HG03439 (cell line): ENCODE measurements around the gene CCDC159.
A peak's percentile ranks its signal among the peaks of the same experiment; 100 is the strongest.
"Not testable (repeated sequence)": the region's sequence is repeated elsewhere in the genome, so short reads cannot be mapped to it uniquely, and the experiment has no call there.

Source experiments
- ATAC-seq: cut with Tn5 transposase; IDR thresholded peaks from one replicate; pipeline ENCODE4 v1.9.1; 2021; ENCODE audit warnings: mild to moderate bottlenecking, moderate library complexity; ENCODE audit not compliant: unreplicated experiment

CCDC159 gene

GRCh38 chr19:11346104-11346940 is at the start of gene CCDC159, which contains the start of gene TMEM205:
CCDC159 (plus strand) TSS chr19:11346519; CDS start chr19:11346607, 88 bp downstream.
TMEM205 (minus strand) TSS chr19:11346268; CDS start chr19:11345619, 649 bp downstream.
- ATAC-seq: peak; percentile 90

GRCh38 chr19:11299946-11300810 is 46.1 kb upstream of the CCDC159 start:
- no peak for ATAC-seq

GRCh38 chr19:11300811-11301120 is 45.6 kb upstream of the CCDC159 start:
- ATAC-seq: no peak

GRCh38 chr19:11304936-11305335 is 41.4 kb upstream of the CCDC159 start:
- no peak for ATAC-seq

GRCh38 chr19:11306337-11306736 is 40.0 kb upstream of the CCDC159 start:
- no peak for ATAC-seq

- ATAC-seq: not testable (repeated sequence)
Observed at GRCh38 chr19:11320278-11320995, 25.9 kb upstream of the CCDC159 start.

- ATAC-seq: no peak
Observed at GRCh38 chr19:11321191-11322126, 24.9 kb upstream of the CCDC159 start.

GRCh38 chr19:11322269-11323024 is 23.9 kb upstream of the CCDC159 start:
- no peak for ATAC-seq

- no peak for ATAC-seq
Observed at GRCh38 chr19:11323601-11324078, 22.7 kb upstream of the CCDC159 start.

- ATAC-seq: no peak
Observed at GRCh38 chr19:11324079-11324661, 22.1 kb upstream of the CCDC159 start.

GRCh38 chr19:11324748-11325389 is 21.4 kb upstream of the CCDC159 start:
- no peak for ATAC-seq

GRCh38 chr19:11325544-11325943 is 20.8 kb upstream of the CCDC159 start:
- no peak for ATAC-seq

- no peak for ATAC-seq
Observed at GRCh38 chr19:11330127-11330526, 16.2 kb upstream of the CCDC159 start.

GRCh38 chr19:11331502-11331901 is 14.8 kb upstream of the CCDC159 start:
- ATAC-seq: no peak

- ATAC-seq: no peak
Observed at GRCh38 chr19:11332822-11333221, 13.5 kb upstream of the CCDC159 start.

- ATAC-seq: not testable (repeated sequence)
Observed at GRCh38 chr19:11333838-11334237, 12.5 kb upstream of the CCDC159 start.

- ATAC-seq: no peak
Observed at GRCh38 chr19:11335449-11336146, 10.7 kb upstream of the CCDC159 start.

GRCh38 chr19:11337080-11337479 is 9.2 kb upstream of the CCDC159 start:
- ATAC-seq: no peak
